Uterus (tissue), 4 donors: ENCODE measurements around the gene ZNF581. TPM values are rescaled to one million over a fixed set of nuclear protein-coding genes. Genes with fewer than 3 reads are reported as not detected.
A peak's percentile ranks its signal among the peaks of the same experiment; 100 is the strongest.

Experiments used
- DNase-seq, 2 donors: peaks; one replicate each; pipeline ENCODE4 v3.0.0-alpha.2; 2019 to 2020
- H3K27ac ChIP-seq, 2 donors: fragments of 200-600 bp; sonication (generic); 1 replicate in 1 of 2; 2 replicates in 1 of 2; pipeline ENCODE4 v1.5.1; 2016 to 2018
- H3K27me3 ChIP-seq, 2 donors: fragments of 200-600 bp; sonication (generic); one replicate each; pipeline ENCODE4 v1.5.1; 2018 to 2019; ENCODE audit warnings: control low read depth in 1 of 2
- H3K36me3 ChIP-seq, 2 donors: fragments of 200-600 bp; sonication (generic); one replicate each; pipeline ENCODE4 v1.5.1; 2019; ENCODE audit warnings: control low read depth in 1 of 2
- H3K4me1 ChIP-seq, 2 donors: fragments of 200-600 bp; sonication (generic); one replicate each; pipeline ENCODE4 v1.5.1; 2018 to 2019; ENCODE audit warnings: control low read depth in 1 of 2
- H3K4me3 ChIP-seq, 2 donors: fragments of 200-600 bp; sonication (generic); 1 replicate in 1 of 2; 2 replicates in 1 of 2; pipeline ENCODE4 v1.5.1; 2018 to 2019; ENCODE audit warnings: mild to moderate bottlenecking in 1 of 2
- H3K9me3 ChIP-seq, 2 donors: fragments of 200-600 bp; sonication (generic); one replicate each; pipeline ENCODE4 v1.5.1; 2019; ENCODE audit warnings: control low read depth in 1 of 2
- POLR2A ChIP-seq, 2 donors: fragments of 450-650 bp; IDR thresholded peaks; one replicate each; pipeline ENCODE4 v1.6.1; 2016; ENCODE audit warnings: antibody characterized with exemption in 2 of 2, mild to moderate bottlenecking in 1 of 2, moderate library complexity in 1 of 2
- intact Hi-C: fragments of 100-400 bp; cut with DNase I; formaldehyde crosslinking; loops from one replicate; pipeline ENCODE4 v1.15.1; 2023; ENCODE audit warnings: low total_unique reads
- total RNA-seq, 4 donors: library from RNA; depleted of rRNA in 3 of 4; stranded (reverse); fragments of >200 nt in 3 of 4; gene quantifications; one replicate each; pipeline versions ENCODE4 v1.1.0 to v1.2.4, GENCODE V29; 2014 to 2023
- TF ChIP-seq, protein P1 (sequence below), 4 experiments: fragments of 200-600 bp in 2 of 4; fragments of 450-650 bp in 2 of 4; sonication (generic) in 2 of 4; IDR thresholded peaks; one replicate each; pipeline ENCODE4 v1.5.1; 2016 to 2019; ENCODE audit warnings: antibody characterized with exemption in 4 of 4, mild to moderate bottlenecking in 2 of 4, moderate library complexity in 1 of 4
- donor health status: DM: yes; HTN: yes; CAD: no.

Gene ZNF581
- total RNA-seq, 4 donors from 2014 or later: 2.8 to 30.3 (median 12.8) TPM

DNA sequence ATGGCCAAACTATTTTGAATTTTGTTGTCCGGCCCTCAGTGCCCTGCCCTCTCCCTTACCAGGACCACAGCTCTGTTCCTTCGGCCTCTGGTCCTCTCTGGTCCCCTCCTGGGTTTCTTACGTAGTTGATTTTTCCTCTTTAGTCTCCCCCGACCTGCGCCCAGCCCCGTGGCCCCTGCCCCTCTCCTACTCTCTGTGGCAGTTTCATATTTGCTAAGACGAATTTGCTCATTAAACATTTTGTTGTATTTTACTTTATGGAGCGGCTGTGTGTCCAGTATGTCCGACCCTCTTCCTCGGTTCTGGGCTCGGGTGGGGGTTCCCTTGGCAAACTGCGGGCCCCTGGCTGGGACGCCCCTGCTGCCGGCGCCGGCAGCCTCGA lies 31.0 kb downstream of the ZNF581 start:
- DNase-seq: no peak
- Histone ChIP-seq H3K4me3 (peak overlapping the region; percentile 41 to 94), H3K4me1 (peaks cover 7 to 21% of the 10 kb centered on the region in 2 donors), H3K36me3 (no peaks in the 10 kb centered on the region), H3K9me3 (no peaks in the 10 kb centered on the region), H3K27ac (peak overlapping the region; percentile 78 to 90), H3K27me3 (no peaks in the 10 kb centered on the region)
- intact Hi-C loops: no loop called here
- TF ChIP-seq, protein P1, sequence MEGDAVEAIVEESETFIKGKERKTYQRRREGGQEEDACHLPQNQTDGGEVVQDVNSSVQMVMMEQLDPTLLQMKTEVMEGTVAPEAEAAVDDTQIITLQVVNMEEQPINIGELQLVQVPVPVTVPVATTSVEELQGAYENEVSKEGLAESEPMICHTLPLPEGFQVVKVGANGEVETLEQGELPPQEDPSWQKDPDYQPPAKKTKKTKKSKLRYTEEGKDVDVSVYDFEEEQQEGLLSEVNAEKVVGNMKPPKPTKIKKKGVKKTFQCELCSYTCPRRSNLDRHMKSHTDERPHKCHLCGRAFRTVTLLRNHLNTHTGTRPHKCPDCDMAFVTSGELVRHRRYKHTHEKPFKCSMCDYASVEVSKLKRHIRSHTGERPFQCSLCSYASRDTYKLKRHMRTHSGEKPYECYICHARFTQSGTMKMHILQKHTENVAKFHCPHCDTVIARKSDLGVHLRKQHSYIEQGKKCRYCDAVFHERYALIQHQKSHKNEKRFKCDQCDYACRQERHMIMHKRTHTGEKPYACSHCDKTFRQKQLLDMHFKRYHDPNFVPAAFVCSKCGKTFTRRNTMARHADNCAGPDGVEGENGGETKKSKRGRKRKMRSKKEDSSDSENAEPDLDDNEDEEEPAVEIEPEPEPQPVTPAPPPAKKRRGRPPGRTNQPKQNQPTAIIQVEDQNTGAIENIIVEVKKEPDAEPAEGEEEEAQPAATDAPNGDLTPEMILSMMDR (IDR thresholded peaks at IDR 0.05): no peak
- no peak for TF ChIP-seq POLR2A (IDR thresholded peaks at IDR 0.05)

DNA sequence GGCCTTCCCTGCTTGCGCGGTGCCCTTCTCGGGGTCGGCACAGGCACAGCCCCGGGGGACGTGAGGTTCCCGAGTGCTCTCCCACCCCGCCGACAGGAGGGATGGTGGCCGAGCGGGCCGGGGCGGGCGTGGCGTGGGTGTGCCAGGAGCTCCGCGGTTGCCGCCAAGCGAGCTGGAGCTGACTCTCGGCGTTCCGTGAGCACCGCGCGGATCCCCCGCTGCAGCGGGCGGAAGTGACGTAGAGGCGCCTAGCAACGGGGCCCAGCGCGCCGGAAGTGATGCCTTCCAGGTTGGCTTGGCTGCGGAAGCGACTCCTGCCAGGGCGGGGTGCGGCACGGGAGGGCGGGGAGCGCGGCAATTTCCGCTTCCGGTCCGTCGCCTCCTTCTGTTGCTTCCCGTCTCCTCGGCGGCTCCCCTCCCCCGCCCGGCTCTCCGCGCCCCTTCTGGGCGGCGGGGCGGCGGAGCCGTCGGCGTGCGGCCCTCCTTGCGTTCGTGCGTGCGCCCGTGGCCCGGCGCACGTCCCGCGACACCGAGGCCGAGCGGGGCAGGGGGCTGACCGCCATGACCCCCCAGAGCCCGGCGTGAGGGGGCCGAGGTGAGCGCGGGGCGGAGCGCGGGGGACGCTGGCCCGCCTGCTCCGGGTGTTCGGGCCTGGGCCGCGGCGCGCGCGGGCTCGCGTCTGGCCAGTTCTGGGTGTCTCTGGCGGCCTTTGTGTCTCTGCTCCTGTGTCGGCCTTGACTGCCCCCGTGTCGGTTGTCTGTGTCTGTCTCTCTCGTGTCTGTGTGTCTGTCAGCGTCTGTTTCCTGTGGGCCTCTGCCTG lies 31.6 kb downstream of the ZNF581 start, which contains the start of gene EPN1:
EPN1 (plus strand) TSS at position 386 of the 820 bp plus-strand sequence. CDS start 3,402 bp downstream, outside the sequence.
- Histone ChIP-seq H3K4me3 (peak within 1 kb of the TSS; percentile 41 to 94), H3K36me3 (no peaks in the 10 kb centered on the region), H3K27me3 (no peaks in the 10 kb centered on the region), H3K9me3 (no peaks in the 10 kb centered on the region), H3K27ac (peak within 1 kb of the TSS; percentile 84 to 90), H3K4me1 (peaks cover 7 to 21% of the 10 kb centered on the region in 2 donors)
- TF ChIP-seq POLR2A (IDR thresholded peaks at IDR 0.05): peak; percentile 14 to 45
- TF ChIP-seq, protein P1 (IDR thresholded peaks at IDR 0.05): no peak
- DNase-seq: peak; percentile 95 to 96
- intact Hi-C loops: no loop called here

DNA sequence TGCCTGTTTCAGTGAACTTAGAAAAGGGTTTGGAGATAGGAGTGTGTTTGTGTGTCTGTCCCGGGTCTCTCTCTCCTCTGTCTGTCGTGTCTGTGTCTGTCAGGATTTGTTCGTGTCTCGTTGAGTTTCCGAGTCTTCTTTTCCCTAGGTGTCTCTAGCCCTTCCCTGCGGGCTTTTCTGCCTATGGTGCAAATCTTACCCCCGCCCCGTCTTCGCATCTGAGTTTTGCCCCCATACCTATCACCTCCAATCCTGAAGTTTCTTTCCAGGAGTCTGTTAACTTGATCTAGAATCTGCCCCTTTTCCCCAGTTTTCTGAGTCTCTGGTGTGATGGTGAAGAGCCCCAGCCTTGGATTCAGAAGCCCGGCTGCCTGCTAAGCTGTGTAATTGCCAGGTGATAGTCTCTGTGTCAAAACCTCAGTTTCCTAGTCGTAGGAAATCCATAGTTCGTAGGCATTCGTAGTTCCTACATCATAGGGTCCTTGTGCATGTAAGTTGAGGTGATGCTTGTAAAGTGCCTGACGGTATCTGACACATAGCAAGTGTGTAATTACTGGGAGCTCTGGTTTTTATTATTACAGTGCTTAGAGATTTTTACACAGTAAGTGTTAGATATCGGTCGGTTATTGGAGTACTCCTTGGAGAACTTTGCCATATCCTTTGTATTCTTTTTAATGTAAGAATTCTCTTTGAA lies 32.4 kb downstream of the ZNF581 start:
- intact Hi-C loops: no loop called here
- Histone ChIP-seq H3K27ac (peak overlapping the region; percentile 84 to 90), H3K9me3 (no peaks in the 10 kb centered on the region), H3K4me3 (peak overlapping the region; percentile 41 to 94), H3K4me1 (peaks cover 7 to 21% of the 10 kb centered on the region in 2 donors), H3K27me3 (no peaks in the 10 kb centered on the region), H3K36me3 (no peaks in the 10 kb centered on the region)
- TF ChIP-seq POLR2A (IDR thresholded peaks at IDR 0.05): no peak
- TF ChIP-seq, protein P1 (IDR thresholded peaks at IDR 0.05): no peak
- DNase-seq: no peak

- H3K4me3 ChIP-seq: peak overlapping the region in 1 of 2 donors; percentile 94
- no peak overlapping the region for H3K27ac ChIP-seq
Measured at GRCh38 chr19:55676383-55676782, 32.9 kb downstream of the ZNF581 start.

More at GRCh38 chr19:55676383-55676782, 32.9 kb downstream of the ZNF581 start:
- intact Hi-C loops: no loop called here
- no peaks in the 10 kb centered on the region for H3K9me3 ChIP-seq
- no peaks in the 10 kb centered on the region for H3K36me3 ChIP-seq
- no peak for DNase-seq
- TF ChIP-seq, protein P1 (IDR thresholded peaks at IDR 0.05): no peak
- TF ChIP-seq POLR2A (IDR thresholded peaks at IDR 0.05): no peak
- no peaks in the 10 kb centered on the region for H3K27me3 ChIP-seq
- H3K4me1 ChIP-seq: peaks cover 7 to 21% of the 10 kb centered on the region in 2 donors
